Mesenchymal stem cell (in vitro differentiated cells and primary cell): Measurements from ENCODE around the gene ACTA2.

Experiments used
- DNase-seq: peaks from one replicate; pipeline ENCODE4 v3.0.0-alpha.2; 2013
- H2AFZ ChIP-seq: one replicate; pipeline ENCODE4 v1.6.1; 2013; ENCODE audit warnings: low read depth, mild to moderate bottlenecking, control low read depth, inconsistent platforms, low read length, moderate library complexity
- H2AK5ac ChIP-seq: 2 replicates; pipeline ENCODE4 v1.6.1; 2013; ENCODE audit warnings: low read length, moderate library complexity, mild to moderate bottlenecking, inconsistent platforms; ENCODE audit not compliant: severe bottlenecking
- H2BK120ac ChIP-seq: one replicate; pipeline ENCODE4 v1.6.1; 2013; ENCODE audit warnings: low read depth, mild to moderate bottlenecking, inconsistent platforms, low read length, moderate library complexity
- H2BK12ac ChIP-seq, 2 experiments: one replicate each; pipeline ENCODE4 v1.6.1; 2013; ENCODE audit warnings: inconsistent platforms in 2 of 2, low read length in 2 of 2, mild to moderate bottlenecking in 2 of 2, moderate library complexity in 2 of 2, control low read depth in 1 of 2
- H2BK15ac ChIP-seq: one replicate; pipeline ENCODE4 v1.6.1; 2013; ENCODE audit warnings: mild to moderate bottlenecking, low read depth, inconsistent platforms; ENCODE audit not compliant: poor library complexity, severe bottlenecking
- H2BK5ac ChIP-seq: 2 replicates; pipeline ENCODE4 v1.6.1; 2013; ENCODE audit warnings: low read depth, mild to moderate bottlenecking, low read length, control low read depth, inconsistent platforms; ENCODE audit not compliant: poor library complexity, severe bottlenecking
- H3K14ac ChIP-seq, 2 experiments: one replicate each; pipeline ENCODE4 v1.6.1; 2013; ENCODE audit warnings: inconsistent platforms in 2 of 2, low read length in 2 of 2, control low read depth in 1 of 2, mild to moderate bottlenecking in 1 of 2, moderate library complexity in 1 of 2
- H3K18ac ChIP-seq, 2 experiments: one replicate each; pipeline ENCODE4 v1.6.1; 2013; ENCODE audit warnings: inconsistent platforms in 2 of 2, low read length in 2 of 2, control low read depth in 1 of 2, low read depth in 1 of 2, mild to moderate bottlenecking in 1 of 2
- H3K23ac ChIP-seq, 2 experiments: one replicate each; pipeline ENCODE4 v1.6.1; 2013; ENCODE audit warnings: inconsistent platforms in 2 of 2, low read length in 2 of 2, mild to moderate bottlenecking in 2 of 2, moderate library complexity in 2 of 2, control low read depth in 1 of 2
- H3K27ac ChIP-seq: 2 replicates; pipeline ENCODE4 v1.5.1; 2013; ENCODE audit warnings: mild to moderate bottlenecking, moderate library complexity, low read length, control low read depth, inconsistent platforms; ENCODE audit not compliant: poor library complexity, severe bottlenecking
- H3K27me3 ChIP-seq, 2 experiments: 2 replicates each; pipeline versions ENCODE4 v1.6.1 to v1.7.0; 2013; ENCODE audit warnings: low read length in 2 of 2, mild to moderate bottlenecking in 2 of 2, moderate library complexity in 2 of 2, control low read depth in 1 of 2, inconsistent platforms in 1 of 2; ENCODE audit not compliant: control insufficient read depth in 1 of 2, insufficient read depth in 1 of 2
- H3K36me3 ChIP-seq, 2 experiments: 2 replicates each; pipeline versions ENCODE4 v1.6.1 to v1.7.0; 2013; ENCODE audit warnings: low read length in 2 of 2, control low read depth in 1 of 2, inconsistent platforms in 1 of 2, low read depth in 1 of 2, mild to moderate bottlenecking in 1 of 2; ENCODE audit not compliant: insufficient read depth in 2 of 2, control insufficient read depth in 1 of 2
- H3K4ac ChIP-seq, 2 experiments: one replicate each; pipeline ENCODE4 v1.6.1; 2013; ENCODE audit warnings: inconsistent platforms in 2 of 2, low read length in 2 of 2, mild to moderate bottlenecking in 2 of 2, moderate library complexity in 2 of 2, control low read depth in 1 of 2, low read depth in 1 of 2
- H3K4me1 ChIP-seq: 2 replicates; pipeline ENCODE4 v1.6.1; 2013; ENCODE audit warnings: low read depth, low read length, control low read depth; ENCODE audit not compliant: control insufficient read depth, insufficient read depth
- H3K4me2 ChIP-seq: 2 replicates; pipeline ENCODE4 v1.6.1; 2013; ENCODE audit warnings: low read length, mild to moderate bottlenecking, inconsistent platforms; ENCODE audit not compliant: poor library complexity, severe bottlenecking
- H3K4me3 ChIP-seq, 2 experiments: 2 replicates each; pipeline versions ENCODE4 v1.5.1 to v1.7.0; 2013; ENCODE audit warnings: low read length in 2 of 2, mild to moderate bottlenecking in 2 of 2, control low read depth in 1 of 2, low read depth in 1 of 2; ENCODE audit not compliant: insufficient read depth in 1 of 2
- H3K79me1 ChIP-seq: replicated peaks from 2 replicates; pipeline ENCODE4 v1.6.1; 2013; ENCODE audit warnings: mild to moderate bottlenecking, control low read depth, low read length, inconsistent platforms; ENCODE audit not compliant: poor library complexity, severe bottlenecking
- H3K9ac ChIP-seq: 2 replicates; pipeline ENCODE4 v1.7.0; 2013; ENCODE audit warnings: mild to moderate bottlenecking, low read length, moderate library complexity
- H3K9me3 ChIP-seq: 2 replicates; pipeline ENCODE4 v1.7.0; 2013; ENCODE audit warnings: mild to moderate bottlenecking, low read length; ENCODE audit not compliant: control insufficient read depth
- H4K8ac ChIP-seq: one replicate; pipeline ENCODE4 v1.6.1; 2013; ENCODE audit warnings: inconsistent platforms, mild to moderate bottlenecking, low read length, moderate library complexity
- H4K91ac ChIP-seq: one replicate; pipeline ENCODE4 v1.6.1; 2013; ENCODE audit warnings: mild to moderate bottlenecking, low read length, inconsistent platforms
- WGBS: methylation state at CpG from one replicate; pipeline ENCODE4 v1.1.7; 2013; ENCODE audit warnings: mixed read lengths; 5-methylcytosine and 5-hydroxymethylcytosine counted together

Gene ACTA2

DNA sequence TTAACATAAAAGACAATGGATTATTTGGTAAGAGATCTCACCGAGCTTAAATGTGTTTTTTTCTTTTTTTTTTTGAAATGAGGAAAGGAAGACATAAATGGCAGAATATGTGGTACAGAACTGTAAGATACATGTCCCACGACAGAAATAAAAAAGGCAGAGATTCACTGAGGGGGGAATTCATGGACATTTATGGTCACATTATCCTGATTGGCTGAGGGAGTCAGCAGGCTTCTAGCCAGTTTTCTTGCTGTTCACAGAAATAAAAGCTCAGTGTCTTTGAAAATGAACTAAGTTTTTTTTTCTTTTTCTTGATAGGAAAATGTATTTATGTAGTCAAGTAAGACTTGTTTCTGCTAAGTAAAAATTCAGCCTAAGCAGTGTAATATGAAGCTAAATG, 29.8 kb upstream of the ACTA2 start:
- H3K36me3 ChIP-seq: peaks cover 0 to 33% of the 10 kb centered on the region in 2 experiments
- H2BK15ac ChIP-seq: no peak overlapping the region
- no peak for DNase-seq
- H3K4me2 ChIP-seq: no peak overlapping the region
- H3K27me3 ChIP-seq: no peaks in the 10 kb centered on the region
- no peak overlapping the region for H2BK120ac ChIP-seq
- H3K9ac ChIP-seq: no peak overlapping the region
- no peak overlapping the region for H3K4ac ChIP-seq
- H3K27ac ChIP-seq: no peak overlapping the region
- H4K91ac ChIP-seq: no peak overlapping the region
- H3K79me1 ChIP-seq: peaks cover 16% of the 10 kb centered on the region
- H3K14ac ChIP-seq: no peak overlapping the region
- H3K23ac ChIP-seq: no peak overlapping the region
- H2BK12ac ChIP-seq: no peak overlapping the region
- H2BK5ac ChIP-seq: no peak overlapping the region
- WGBS: 90% methylated on average over 2 of the region's 2 CpGs
- H3K4me1 ChIP-seq: peaks cover 8% of the 10 kb centered on the region
- no peak overlapping the region for H2AK5ac ChIP-seq
- no peak overlapping the region for H4K8ac ChIP-seq
- no peak overlapping the region for H3K18ac ChIP-seq
- H3K9me3 ChIP-seq: no peaks in the 10 kb centered on the region
- no peak overlapping the region for H2AFZ ChIP-seq
- H3K4me3 ChIP-seq: no peak overlapping the region

- Histone ChIP-seq H4K91ac (no peak overlapping the region), H3K23ac (no peak overlapping the region), H3K9me3 (no peaks in the 10 kb centered on the region), H2BK5ac (no peak overlapping the region), H3K4me2 (no peak overlapping the region), H3K4me1 (peaks cover 8% of the 10 kb centered on the region), H3K79me1 (peaks cover 16% of the 10 kb centered on the region), H3K4me3 (no peak overlapping the region), H3K36me3 (peaks cover 0 to 30% of the 10 kb centered on the region in 2 experiments), H2AK5ac (peak overlapping the region; percentile 92), H3K27me3 (no peaks in the 10 kb centered on the region), H3K27ac (no peak overlapping the region), H2BK15ac (no peak overlapping the region), H3K14ac (no peak overlapping the region), H2BK120ac (no peak overlapping the region), H4K8ac (no peak overlapping the region), H2BK12ac (no peak overlapping the region), H3K18ac (peak overlapping the region in 1 of 2 experiments; percentile 21), H3K9ac (no peak overlapping the region), H2AFZ (no peak overlapping the region), H3K4ac (no peak overlapping the region)
- no peak for DNase-seq
- WGBS: 86% methylated on average over 5 of the region's 5 CpGs
Observed at GRCh38 chr10:88981435-88981834, 28.9 kb upstream of the ACTA2 start.

DNA sequence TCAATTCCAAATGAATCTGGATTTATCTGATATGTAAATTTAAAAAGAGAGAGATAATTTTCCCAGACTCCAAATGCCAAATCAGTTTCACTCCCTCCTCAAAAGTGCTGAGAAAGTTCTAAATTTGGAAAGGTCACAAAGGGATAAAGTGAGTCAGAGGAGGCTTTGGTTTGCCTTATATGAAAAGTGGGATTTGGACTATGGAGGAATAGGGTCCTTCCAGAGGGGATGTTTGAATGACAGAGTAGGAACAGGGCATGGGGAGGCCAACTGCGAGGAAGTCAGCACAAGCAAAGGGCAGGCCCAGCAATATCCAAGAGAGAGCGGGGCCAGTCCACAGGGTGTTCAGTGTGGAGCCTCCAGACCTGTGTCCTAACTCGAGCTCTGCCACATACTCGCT, 28.2 kb upstream of the ACTA2 start:
- H3K36me3 ChIP-seq: peaks cover 0 to 28% of the 10 kb centered on the region in 2 experiments
- no peak overlapping the region for H3K4ac ChIP-seq
- no peak overlapping the region for H2BK15ac ChIP-seq
- no peaks in the 10 kb centered on the region for H3K27me3 ChIP-seq
- H3K9me3 ChIP-seq: no peaks in the 10 kb centered on the region
- no peak overlapping the region for H3K27ac ChIP-seq
- H2AFZ ChIP-seq: no peak overlapping the region
- no peak overlapping the region for H3K14ac ChIP-seq
- H3K79me1 ChIP-seq: peaks cover 12% of the 10 kb centered on the region
- peaks cover 8% of the 10 kb centered on the region for H3K4me1 ChIP-seq
- H2BK12ac ChIP-seq: no peak overlapping the region
- DNase-seq: no peak
- no peak overlapping the region for H4K91ac ChIP-seq
- no peak overlapping the region for H2BK5ac ChIP-seq
- H2BK120ac ChIP-seq: no peak overlapping the region
- no peak overlapping the region for H2AK5ac ChIP-seq
- WGBS: 91% methylated on average over 3 of the region's 4 CpGs
- H3K23ac ChIP-seq: no peak overlapping the region
- H3K4me3 ChIP-seq: no peak overlapping the region
- no peak overlapping the region for H4K8ac ChIP-seq
- H3K9ac ChIP-seq: no peak overlapping the region
- no peak overlapping the region for H3K4me2 ChIP-seq
- H3K18ac ChIP-seq: no peak overlapping the region

DNA sequence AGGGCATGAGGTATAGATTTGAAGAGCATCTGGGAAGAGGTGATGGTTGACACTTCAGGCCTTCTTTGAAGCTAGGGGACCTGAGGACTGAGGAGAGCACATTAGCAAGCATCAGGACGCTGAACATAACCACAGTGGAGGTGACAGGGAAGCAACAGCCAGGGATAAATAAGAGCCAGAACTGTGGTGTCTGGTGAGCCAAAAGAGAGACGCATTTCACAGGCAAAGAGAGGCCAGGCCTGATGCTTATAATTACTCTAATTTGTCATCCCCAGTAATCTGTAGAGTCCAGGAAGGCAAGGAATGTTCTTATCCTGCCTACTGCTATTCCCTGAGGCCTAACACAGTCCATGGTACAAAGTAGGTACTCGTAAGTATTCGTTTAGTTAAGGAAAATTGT, 27.7 kb upstream of the ACTA2 start:
- no peak for DNase-seq
- H3K14ac ChIP-seq: no peak overlapping the region
- H2BK12ac ChIP-seq: no peak overlapping the region
- 75% methylated on average over 3 of the region's 4 CpGs for WGBS
- no peak overlapping the region for H2BK5ac ChIP-seq
- no peaks in the 10 kb centered on the region for H3K27me3 ChIP-seq
- no peak overlapping the region for H4K8ac ChIP-seq
- no peak overlapping the region for H3K4me3 ChIP-seq
- peak overlapping the region; percentile 86 for H2AK5ac ChIP-seq
- H3K4me2 ChIP-seq: no peak overlapping the region
- H2BK120ac ChIP-seq: no peak overlapping the region
- H3K4ac ChIP-seq: no peak overlapping the region
- no peak overlapping the region for H3K27ac ChIP-seq
- no peak overlapping the region for H3K23ac ChIP-seq
- no peak overlapping the region for H2AFZ ChIP-seq
- H3K79me1 ChIP-seq: peaks cover 10% of the 10 kb centered on the region
- H3K4me1 ChIP-seq: peaks cover 8% of the 10 kb centered on the region
- no peak overlapping the region for H4K91ac ChIP-seq
- peaks cover 0 to 28% of the 10 kb centered on the region in 2 experiments for H3K36me3 ChIP-seq
- H3K18ac ChIP-seq: peak overlapping the region in 1 of 2 experiments; percentile 70
- no peaks in the 10 kb centered on the region for H3K9me3 ChIP-seq
- no peak overlapping the region for H3K9ac ChIP-seq
- no peak overlapping the region for H2BK15ac ChIP-seq
